Measurements from ENCODE around the gene NINJ1. TPM values are rescaled to one million over a fixed set of nuclear protein-coding genes. Genes with fewer than 3 reads are reported as not detected.

NINJ1 gene
- total RNA-seq, 6 experiments from 2014 or later, result 35.6 to 103 (median 65.1) TPM

DNA sequence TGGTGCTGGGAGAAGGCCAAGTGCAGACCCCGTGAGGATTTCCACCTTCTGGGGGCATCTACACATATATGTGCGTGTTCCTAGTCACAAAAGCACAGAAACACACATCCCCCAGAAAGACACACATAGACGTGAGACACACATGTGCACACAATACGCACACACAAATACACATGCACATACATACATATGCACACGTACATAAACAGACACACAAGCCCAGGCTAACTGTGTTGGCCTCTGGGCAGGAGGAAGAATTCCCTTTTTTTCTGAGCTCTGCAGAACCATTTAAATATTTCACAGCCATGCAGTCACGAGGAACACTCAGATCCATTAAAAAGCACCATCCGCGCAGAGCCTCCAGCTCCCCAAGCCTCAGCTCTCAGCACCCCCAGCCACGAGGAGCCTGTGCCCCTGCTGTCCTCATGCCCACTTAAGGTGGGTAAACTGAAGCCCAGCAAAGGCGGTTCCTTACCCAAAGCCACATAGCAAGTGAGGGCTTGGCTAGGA lies 5.3 kb downstream of the NINJ1 start:
- ATAC-seq, result no peak
- TF ChIP-seq POLR2A (IDR thresholded peaks at IDR 0.05), result no peak
- TF ChIP-seq, protein P1, sequence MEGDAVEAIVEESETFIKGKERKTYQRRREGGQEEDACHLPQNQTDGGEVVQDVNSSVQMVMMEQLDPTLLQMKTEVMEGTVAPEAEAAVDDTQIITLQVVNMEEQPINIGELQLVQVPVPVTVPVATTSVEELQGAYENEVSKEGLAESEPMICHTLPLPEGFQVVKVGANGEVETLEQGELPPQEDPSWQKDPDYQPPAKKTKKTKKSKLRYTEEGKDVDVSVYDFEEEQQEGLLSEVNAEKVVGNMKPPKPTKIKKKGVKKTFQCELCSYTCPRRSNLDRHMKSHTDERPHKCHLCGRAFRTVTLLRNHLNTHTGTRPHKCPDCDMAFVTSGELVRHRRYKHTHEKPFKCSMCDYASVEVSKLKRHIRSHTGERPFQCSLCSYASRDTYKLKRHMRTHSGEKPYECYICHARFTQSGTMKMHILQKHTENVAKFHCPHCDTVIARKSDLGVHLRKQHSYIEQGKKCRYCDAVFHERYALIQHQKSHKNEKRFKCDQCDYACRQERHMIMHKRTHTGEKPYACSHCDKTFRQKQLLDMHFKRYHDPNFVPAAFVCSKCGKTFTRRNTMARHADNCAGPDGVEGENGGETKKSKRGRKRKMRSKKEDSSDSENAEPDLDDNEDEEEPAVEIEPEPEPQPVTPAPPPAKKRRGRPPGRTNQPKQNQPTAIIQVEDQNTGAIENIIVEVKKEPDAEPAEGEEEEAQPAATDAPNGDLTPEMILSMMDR (IDR thresholded peaks at IDR 0.05), result no peak
- WGBS (ENCODE audit: insufficient coverage, low coverage, low lambda C conversion rate, missing lambda C conversion rate), result 74% methylated on average over 3 of the region's 10 CpGs
- Histone ChIP-seq H3K4me1 (peaks cover 0 to 43% (median 16%) of the 10 kb centered on the region in 4 donors), H3K4me3 (no peak overlapping the region), H3K27ac (no peak overlapping the region), H3K36me3 (peaks cover 0 to 28% (median 5%) of the 10 kb centered on the region in 4 donors), H3K9me3 (no peaks in the 10 kb centered on the region), H3K27me3 (no peaks in the 10 kb centered on the region)
- intact Hi-C loops (cut with DNase I), result no loop called here
- no peak for DNase-seq

DNA sequence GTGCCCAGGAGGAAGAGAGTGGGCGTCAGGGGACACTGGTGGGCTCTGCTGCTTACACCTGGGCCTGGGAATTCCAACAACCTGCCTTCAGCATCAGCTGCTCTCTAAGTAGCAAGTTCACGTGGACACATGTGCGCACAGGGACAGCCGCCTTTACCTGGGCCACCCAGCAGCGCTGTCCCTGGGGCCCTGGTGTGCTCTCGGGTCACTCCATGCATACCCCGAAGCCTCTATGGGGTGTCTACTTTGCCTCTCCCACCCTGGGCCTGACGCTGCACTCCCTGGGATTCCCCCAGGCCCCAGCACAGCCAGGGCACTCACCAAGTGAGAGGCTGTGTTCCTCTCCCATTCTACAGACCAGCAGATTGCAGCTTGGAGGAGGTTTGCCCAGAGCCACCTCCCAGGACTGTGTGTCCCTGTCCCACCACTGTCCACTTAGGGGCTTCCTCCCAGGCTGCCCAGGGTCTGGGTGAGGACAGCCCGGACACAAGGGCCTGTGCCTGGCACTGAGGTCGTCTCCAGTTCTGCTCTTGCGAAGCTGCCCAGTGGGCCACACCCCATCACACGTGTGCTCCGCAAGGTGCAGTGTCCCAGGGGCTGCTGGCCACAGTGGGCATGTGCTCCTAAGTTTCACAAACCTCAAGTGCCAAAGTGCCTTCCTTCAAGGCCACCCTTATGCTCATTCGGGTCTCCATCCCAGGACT lies 5.9 kb downstream of the NINJ1 start:
- Histone ChIP-seq H3K27ac (peak overlapping the region in 1 of 3 donors; percentile 59), H3K36me3 (peaks cover 0 to 32% (median 9%) of the 10 kb centered on the region in 4 donors), H3K4me3 (no peak overlapping the region), H3K27me3 (no peaks in the 10 kb centered on the region), H3K9me3 (no peaks in the 10 kb centered on the region), H3K4me1 (peaks cover 0 to 41% (median 16%) of the 10 kb centered on the region in 4 donors)
- peak; percentile 17 to 51 (median 47) for DNase-seq
- WGBS (ENCODE audit: insufficient coverage, low coverage, low lambda C conversion rate, missing lambda C conversion rate), result 50% methylated on average over 2 of the region's 14 CpGs
- no peak for ATAC-seq
- TF ChIP-seq, protein P1 (IDR thresholded peaks at IDR 0.05), result no peak
- TF ChIP-seq POLR2A (IDR thresholded peaks at IDR 0.05), result no peak
- intact Hi-C loops (cut with DNase I), result no loop called here

DNA sequence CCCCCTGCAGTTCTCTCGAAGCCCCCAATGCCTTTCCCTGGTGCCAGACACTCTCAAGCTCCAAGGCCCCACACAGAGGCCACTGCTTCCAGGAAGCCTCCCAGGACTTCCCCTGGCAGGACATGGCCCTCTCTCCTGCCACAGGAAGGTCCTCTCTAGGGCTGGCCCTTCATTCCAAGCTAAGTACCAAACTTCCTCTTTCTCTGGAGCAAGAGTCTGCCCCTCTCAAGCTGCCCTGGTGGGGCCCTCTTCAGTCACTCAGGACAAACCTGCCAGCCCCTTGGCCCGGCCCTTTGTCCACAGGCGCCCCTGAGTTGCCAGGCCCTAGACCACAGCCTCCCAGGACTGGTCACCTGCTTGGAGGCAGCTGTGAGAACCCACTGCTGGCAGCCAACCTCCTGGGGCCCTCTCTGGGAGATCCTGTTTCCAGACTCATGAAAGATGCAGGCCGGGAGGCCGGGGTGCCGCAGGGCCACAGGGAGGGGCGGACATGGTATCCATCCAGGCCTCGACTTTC lies 6.6 kb downstream of the NINJ1 start:
- ATAC-seq (peak; percentile 3 to 37 (median 10)), DNase-seq (peak; percentile 28 to 64 (median 50))
- TF ChIP-seq POLR2A (IDR thresholded peaks at IDR 0.05), result no peak
- TF ChIP-seq, protein P1 (IDR thresholded peaks at IDR 0.05), result no peak
- H3K9me3 ChIP-seq, result no peaks in the 10 kb centered on the region
- peaks cover 0 to 33% (median 12%) of the 10 kb centered on the region in 4 donors for H3K4me1 ChIP-seq
- H3K4me3 ChIP-seq, result no peak overlapping the region
- H3K36me3 ChIP-seq, result peaks cover 0 to 38% (median 9%) of the 10 kb centered on the region in 4 donors
- H3K27ac ChIP-seq, result peak overlapping the region in 2 of 3 donors; percentile 37 to 59
- WGBS (ENCODE audit: insufficient coverage, low coverage, low lambda C conversion rate, missing lambda C conversion rate), result 76% methylated on average over 3 of the region's 8 CpGs
- intact Hi-C loops (cut with DNase I), result no loop called here
- H3K27me3 ChIP-seq, result no peaks in the 10 kb centered on the region

DNA sequence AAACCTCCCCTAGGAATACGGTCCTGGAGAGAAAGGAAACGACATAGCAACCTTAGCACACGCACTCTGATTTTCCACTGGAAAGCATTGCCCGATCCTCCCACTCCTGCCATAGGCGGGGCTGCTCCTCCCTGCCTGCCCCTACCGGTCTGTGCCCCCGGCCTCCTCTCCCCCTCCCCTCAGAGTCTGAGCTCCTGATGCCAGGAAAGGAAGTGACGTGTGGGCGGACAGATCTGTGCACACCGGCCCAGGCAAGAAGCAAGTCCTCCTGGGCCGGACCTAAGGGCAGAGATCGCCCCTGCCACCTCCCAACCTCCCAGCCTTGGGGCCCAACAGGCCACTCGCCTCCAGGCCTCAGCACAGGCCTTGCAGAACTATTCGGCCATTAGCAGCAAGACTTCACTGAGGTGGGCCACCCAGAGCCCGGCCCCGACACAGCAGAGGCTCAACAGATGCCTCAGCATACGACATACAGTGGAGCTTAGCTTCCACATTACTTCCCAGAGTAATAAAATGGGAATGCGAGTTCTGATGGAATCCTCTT lies 7.2 kb downstream of the NINJ1 start:
- Histone ChIP-seq H3K4me1 (peaks cover 0 to 28% (median 9%) of the 10 kb centered on the region in 4 donors), H3K27me3 (no peaks in the 10 kb centered on the region), H3K27ac (peak overlapping the region in 2 of 3 donors; percentile 37 to 59), H3K4me3 (no peak overlapping the region), H3K36me3 (peaks cover 0 to 39% (median 9%) of the 10 kb centered on the region in 4 donors), H3K9me3 (no peaks in the 10 kb centered on the region)
- ATAC-seq, result peak; percentile 3 to 16 (median 10)
- peak; percentile 28 to 57 (median 46) for DNase-seq
- no peak for TF ChIP-seq POLR2A (IDR thresholded peaks at IDR 0.05)
- TF ChIP-seq, protein P1 (IDR thresholded peaks at IDR 0.05), result no peak
- intact Hi-C loops (cut with DNase I), result no loop called here
- 70% methylated on average over 2 of the region's 18 CpGs for WGBS (ENCODE audit: insufficient coverage, low coverage, low lambda C conversion rate, missing lambda C conversion rate)
